Caco-2 (cell line): ENCODE results near the gene PGLYRP3. TPM values are rescaled to one million over a fixed set of nuclear protein-coding genes. Genes with fewer than 3 reads are reported as not detected.

Source experiments
- Bru-seq: library from RNA; stranded (reverse); fragments of 400-500 nt; gene quantifications from one replicate; lab custom pipeline; 2021; lab: Mats Ljungman, UMichigan
- BruChase-seq, 2 experiments: library from RNA; stranded (reverse); fragments of 400-500 nt; gene quantifications; one replicate each; lab custom pipeline; 2021; lab: Mats Ljungman, UMichigan
- BruUV-seq: library from RNA; stranded (reverse); fragments of 400-500 nt; replicated peaks from 2 replicates; lab custom pipeline; 2021; lab: Mats Ljungman, UMichigan
- CTCF ChIA-PET: fragments of 300-600 bp; sonication (Branson Sonifier 250); formaldehyde crosslinking; loops from one replicate; lab custom pipeline; 2022; ENCODE audit warnings: antibody characterized with exemption; lab: Charles Lee
- POLR2A ChIA-PET: fragments of 300-600 bp; sonication (Branson Sonifier 250); formaldehyde crosslinking; loops from one replicate; lab custom pipeline; 2022; ENCODE audit warnings: antibody characterized with exemption; lab: Charles Lee
- DNase-seq, 2 experiments: peaks; one replicate each; pipeline versions ENCODE4 v3.0.0 to v3.0.0-alpha.2; 2020 to 2022
- H3K27me3 ChIP-seq: replicated peaks from 2 replicates; pipeline ENCODE4 v1.6.0; 2011; ENCODE audit warnings: low read length; ENCODE audit not compliant: control insufficient read depth, insufficient read depth
- H3K36me3 ChIP-seq: 2 replicates; pipeline ENCODE4 v1.5.1; 2011; ENCODE audit warnings: low read length; ENCODE audit not compliant: control insufficient read depth, insufficient read depth
- H3K4me1 ChIP-seq: fragments of 250-450 bp; sonication (Bioruptor Pico); 2 replicates; pipeline ENCODE4 v1.5.1; 2020; ENCODE audit warnings: mild to moderate bottlenecking
- H3K4me3 ChIP-seq: 2 replicates; pipeline ENCODE4 v1.5.1; 2011; ENCODE audit warnings: low read depth, mild to moderate bottlenecking, control low read depth, low read length
- H3K9me3 ChIP-seq: fragments of 250-450 bp; sonication (Bioruptor Pico); 2 replicates; pipeline ENCODE4 v1.5.1; 2020; ENCODE audit warnings: mild to moderate bottlenecking, moderate library complexity
- H3K27ac Mint-ChIP-seq: one replicate; pipeline ENCODE4 v1.8.0; 2022; ENCODE audit warnings: mixed read lengths; ENCODE audit not compliant: unreplicated experiment
- H3K27me3 Mint-ChIP-seq: one replicate; pipeline ENCODE4 v1.8.0; 2022; ENCODE audit warnings: mixed read lengths; ENCODE audit not compliant: insufficient read depth, unreplicated experiment
- H3K36me3 Mint-ChIP-seq: one replicate; pipeline ENCODE4 v1.8.0; 2022; ENCODE audit warnings: mild to moderate bottlenecking, mixed read lengths; ENCODE audit not compliant: insufficient read depth, unreplicated experiment
- H3K4me1 Mint-ChIP-seq: one replicate; pipeline ENCODE4 v1.8.0; 2022; ENCODE audit warnings: low read depth, mixed read lengths; ENCODE audit not compliant: unreplicated experiment
- H3K4me3 Mint-ChIP-seq: one replicate; pipeline ENCODE4 v1.8.0; 2022; ENCODE audit warnings: mild to moderate bottlenecking, moderate library complexity, mixed read lengths; ENCODE audit not compliant: unreplicated experiment
- H3K9me3 Mint-ChIP-seq: one replicate; pipeline ENCODE4 v1.8.0; 2022; ENCODE audit warnings: mixed read lengths; ENCODE audit not compliant: unreplicated experiment
- intact Hi-C: fragments of 100-400 bp; cut with micrococcal nuclease; formaldehyde crosslinking; loops from one replicate; pipeline ENCODE4 v1.10.0; 2022; ENCODE audit not compliant: unreplicated experiment
- long read RNA-seq: library from polyadenylated mRNA; stranded (forward); transcript quantifications from one replicate; pipeline ENCODE4 v2.0.0, GENCODE V29; 2022
- total RNA-seq: library from RNA; stranded (reverse); gene quantifications from 2 replicates; pipeline ENCODE4 v1.2.3, GENCODE V29; 2022
- TF ChIP-seq, protein P1 (sequence below), 2 experiments: fragments of 200-600 bp in 1 of 2; IDR thresholded peaks; 1 replicate in 1 of 2; 2 replicates in 1 of 2; pipeline versions ENCODE4 v1.5.1 to v1.8.0; 2011 to 2022; ENCODE audit warnings: antibody characterized with exemption in 1 of 2, control low read depth in 1 of 2, inconsistent platforms in 1 of 2, low read depth in 1 of 2, low read length in 1 of 2, mild to moderate bottlenecking in 1 of 2, moderate library complexity in 1 of 2; ENCODE audit not compliant: insufficient read depth in 1 of 2, severe bottlenecking in 1 of 2, unreplicated experiment in 1 of 2

PGLYRP3 gene, protein sequence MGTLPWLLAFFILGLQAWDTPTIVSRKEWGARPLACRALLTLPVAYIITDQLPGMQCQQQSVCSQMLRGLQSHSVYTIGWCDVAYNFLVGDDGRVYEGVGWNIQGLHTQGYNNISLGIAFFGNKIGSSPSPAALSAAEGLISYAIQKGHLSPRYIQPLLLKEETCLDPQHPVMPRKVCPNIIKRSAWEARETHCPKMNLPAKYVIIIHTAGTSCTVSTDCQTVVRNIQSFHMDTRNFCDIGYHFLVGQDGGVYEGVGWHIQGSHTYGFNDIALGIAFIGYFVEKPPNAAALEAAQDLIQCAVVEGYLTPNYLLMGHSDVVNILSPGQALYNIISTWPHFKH
- total RNA-seq (not detected in 2 replicates), Bru-seq, nascent RNA (not detected), BruChase-seq, experiment 1, labeled RNA remaining after a 2-hour chase (percentile 6 among the genes with signal in this experiment), BruChase-seq, experiment 2, labeled RNA remaining after a 6-hour chase (not detected)
- long read RNA-seq = 0 reads

DNA sequence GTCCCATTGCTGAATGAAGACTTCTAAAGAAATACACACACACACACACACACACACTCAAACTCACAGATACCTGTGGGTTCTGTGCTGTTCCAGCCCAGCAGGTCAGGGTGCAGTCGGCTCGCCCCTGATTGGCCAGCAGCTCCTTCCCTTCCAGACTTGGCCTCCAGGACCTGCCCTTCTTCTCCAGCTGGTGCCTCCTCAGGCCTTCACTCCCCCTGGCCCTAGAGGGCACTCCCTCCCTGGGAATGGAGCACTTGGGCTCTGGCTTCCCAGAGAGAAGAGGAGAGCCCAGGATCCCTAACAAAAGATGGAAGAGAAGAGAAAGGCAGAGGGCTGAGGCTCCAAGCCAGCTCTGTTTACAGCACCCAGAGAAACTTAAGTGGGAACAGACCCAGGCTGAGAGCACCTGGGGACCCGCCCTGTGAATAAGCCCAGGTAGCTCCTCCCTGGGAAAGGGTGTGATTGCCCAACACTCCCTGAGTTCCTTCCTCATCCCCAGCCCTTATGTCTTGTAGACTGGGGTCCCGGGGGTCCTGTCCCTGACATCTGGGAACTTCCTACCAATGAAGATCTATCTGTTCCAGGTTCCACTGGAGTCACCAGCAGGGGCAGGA is at the start of gene PGLYRP3:
TSS of gene PGLYRP3 (minus strand) at position 383 of the 617 bp plus-strand sequence. CDS start 2,287 bp downstream, outside the sequence.
- intact Hi-C loops = no loop called here
- Mint-ChIP-seq H3K27ac (no peak within 1 kb of the TSS), H3K36me3 (no peaks in the 10 kb centered on the region), H3K4me3 (no peak within 1 kb of the TSS), H3K9me3 (peaks cover 9% of the 10 kb centered on the region), H3K4me1 (no peaks in the 10 kb centered on the region), H3K27me3 (peaks cover 11% of the 10 kb centered on the region)
- no TSS peak for BruUV-seq
- H3K27me3 ChIP-seq = peaks cover 1% of the 10 kb centered on the region; the same call in 1 of the 2 replicates
- no peaks in the 10 kb centered on the region for H3K4me1 ChIP-seq
- ChIA-PET CTCF (interaction anchor here (0.6 to 1.9 kb wide), 5 partner anchors 8 to 234 kb away, joined by 3 to 5 read pairs (median 4); partner anchors contain the start of gene PGLYRP4), POLR2A (no interaction called here)
- peak; percentile 53 to 63 for DNase-seq
- no peaks in the 10 kb centered on the region for H3K9me3 ChIP-seq
- no peak within 1 kb of the TSS for H3K4me3 ChIP-seq
- no peaks in the 10 kb centered on the region for H3K36me3 ChIP-seq
- TF ChIP-seq, protein P1, sequence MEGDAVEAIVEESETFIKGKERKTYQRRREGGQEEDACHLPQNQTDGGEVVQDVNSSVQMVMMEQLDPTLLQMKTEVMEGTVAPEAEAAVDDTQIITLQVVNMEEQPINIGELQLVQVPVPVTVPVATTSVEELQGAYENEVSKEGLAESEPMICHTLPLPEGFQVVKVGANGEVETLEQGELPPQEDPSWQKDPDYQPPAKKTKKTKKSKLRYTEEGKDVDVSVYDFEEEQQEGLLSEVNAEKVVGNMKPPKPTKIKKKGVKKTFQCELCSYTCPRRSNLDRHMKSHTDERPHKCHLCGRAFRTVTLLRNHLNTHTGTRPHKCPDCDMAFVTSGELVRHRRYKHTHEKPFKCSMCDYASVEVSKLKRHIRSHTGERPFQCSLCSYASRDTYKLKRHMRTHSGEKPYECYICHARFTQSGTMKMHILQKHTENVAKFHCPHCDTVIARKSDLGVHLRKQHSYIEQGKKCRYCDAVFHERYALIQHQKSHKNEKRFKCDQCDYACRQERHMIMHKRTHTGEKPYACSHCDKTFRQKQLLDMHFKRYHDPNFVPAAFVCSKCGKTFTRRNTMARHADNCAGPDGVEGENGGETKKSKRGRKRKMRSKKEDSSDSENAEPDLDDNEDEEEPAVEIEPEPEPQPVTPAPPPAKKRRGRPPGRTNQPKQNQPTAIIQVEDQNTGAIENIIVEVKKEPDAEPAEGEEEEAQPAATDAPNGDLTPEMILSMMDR (IDR thresholded peaks at IDR 0.05; ENCODE audit: insufficient read depth in 1 of 2, low read depth in 1 of 2, low read length in 1 of 2, severe bottlenecking in 1 of 2, unreplicated experiment in 1 of 2) = peak in 1 of 2 experiments; percentile 27

DNA sequence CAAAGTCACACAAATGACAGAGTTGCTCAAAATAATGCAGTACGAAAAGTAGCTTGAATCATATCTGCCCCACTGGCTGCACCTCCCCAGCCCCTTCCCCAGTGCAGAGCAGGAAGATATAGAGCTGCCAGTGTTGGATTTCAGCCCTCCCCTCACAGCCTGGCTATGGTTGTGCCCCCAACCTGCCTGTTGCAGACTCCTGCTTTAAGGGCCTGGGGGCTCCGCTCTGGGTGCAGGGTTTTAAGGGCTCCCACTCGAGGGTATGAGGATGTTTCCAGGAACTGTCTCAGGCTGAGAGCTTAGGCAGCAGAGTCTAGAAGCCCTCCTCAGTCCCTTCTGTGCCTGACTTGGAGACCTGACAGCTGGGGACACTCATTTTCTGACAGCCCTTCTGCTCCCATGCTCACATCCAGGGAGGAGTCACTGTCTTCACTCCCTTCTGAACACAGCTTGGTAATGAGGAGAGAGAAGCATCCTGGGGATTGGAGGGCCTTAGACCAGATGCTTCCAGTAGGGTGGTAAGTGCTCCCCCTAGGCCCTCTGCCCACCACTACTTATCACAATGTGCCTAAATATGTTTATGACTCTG is 49.5 kb upstream of the PGLYRP3 start:
- Mint-ChIP-seq H3K36me3 (no peaks in the 10 kb centered on the region), H3K4me3 (no peak overlapping the region), H3K4me1 (peaks cover 6% of the 10 kb centered on the region), H3K9me3 (no peaks in the 10 kb centered on the region), H3K27me3 (peaks cover 5% of the 10 kb centered on the region), H3K27ac (no peak overlapping the region)
- no peaks in the 10 kb centered on the region for H3K36me3 ChIP-seq
- no peak for DNase-seq
- H3K4me3 ChIP-seq = no peak overlapping the region
- CTCF ChIA-PET = interaction anchor here (1.2 kb wide), 1 partner anchor 10 kb away, joined by 4 read pairs; no protein-coding TSS in a partner anchor
- no peaks in the 10 kb centered on the region for H3K9me3 ChIP-seq
- POLR2A ChIA-PET = no interaction called here
- intact Hi-C loops = no loop called here
- H3K4me1 ChIP-seq = peaks cover 28% of the 10 kb centered on the region
- TF ChIP-seq, protein P1 (IDR thresholded peaks at IDR 0.05; ENCODE audit: insufficient read depth in 1 of 2, low read depth in 1 of 2, low read length in 1 of 2, severe bottlenecking in 1 of 2, unreplicated experiment in 1 of 2) = no peak
- BruUV-seq = no TSS peak
- H3K27me3 ChIP-seq = no peaks in the 10 kb centered on the region
